ENCODE results near the gene ABCA7.
A peak's percentile ranks its signal among the peaks of the same experiment; 100 is the strongest.

Gene ABCA7

GRCh38 chr19:1067341-1067957 is 27.5 kb downstream of the ABCA7 start:
- peak overlapping the region; percentile 69 for H3K4me3 ChIP-seq
- no peak for DNase-seq (ENCODE audit: low spot score)
- peak overlapping the region; percentile 21 to 78 for H3K27ac ChIP-seq
- TF ChIP-seq, protein P1, sequence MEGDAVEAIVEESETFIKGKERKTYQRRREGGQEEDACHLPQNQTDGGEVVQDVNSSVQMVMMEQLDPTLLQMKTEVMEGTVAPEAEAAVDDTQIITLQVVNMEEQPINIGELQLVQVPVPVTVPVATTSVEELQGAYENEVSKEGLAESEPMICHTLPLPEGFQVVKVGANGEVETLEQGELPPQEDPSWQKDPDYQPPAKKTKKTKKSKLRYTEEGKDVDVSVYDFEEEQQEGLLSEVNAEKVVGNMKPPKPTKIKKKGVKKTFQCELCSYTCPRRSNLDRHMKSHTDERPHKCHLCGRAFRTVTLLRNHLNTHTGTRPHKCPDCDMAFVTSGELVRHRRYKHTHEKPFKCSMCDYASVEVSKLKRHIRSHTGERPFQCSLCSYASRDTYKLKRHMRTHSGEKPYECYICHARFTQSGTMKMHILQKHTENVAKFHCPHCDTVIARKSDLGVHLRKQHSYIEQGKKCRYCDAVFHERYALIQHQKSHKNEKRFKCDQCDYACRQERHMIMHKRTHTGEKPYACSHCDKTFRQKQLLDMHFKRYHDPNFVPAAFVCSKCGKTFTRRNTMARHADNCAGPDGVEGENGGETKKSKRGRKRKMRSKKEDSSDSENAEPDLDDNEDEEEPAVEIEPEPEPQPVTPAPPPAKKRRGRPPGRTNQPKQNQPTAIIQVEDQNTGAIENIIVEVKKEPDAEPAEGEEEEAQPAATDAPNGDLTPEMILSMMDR (IDR thresholded peaks at IDR 0.05): no peak

GRCh38 chr19:1068009-1069001 is 28.4 kb downstream of the ABCA7 start:
- Histone ChIP-seq H3K27ac (peak overlapping the region in 1 of 2 donors; percentile 78), H3K4me3 (peak overlapping the region; percentile 69)
- TF ChIP-seq, protein P1 (IDR thresholded peaks at IDR 0.05): no peak
- no peak for DNase-seq (ENCODE audit: low spot score)

DNA sequence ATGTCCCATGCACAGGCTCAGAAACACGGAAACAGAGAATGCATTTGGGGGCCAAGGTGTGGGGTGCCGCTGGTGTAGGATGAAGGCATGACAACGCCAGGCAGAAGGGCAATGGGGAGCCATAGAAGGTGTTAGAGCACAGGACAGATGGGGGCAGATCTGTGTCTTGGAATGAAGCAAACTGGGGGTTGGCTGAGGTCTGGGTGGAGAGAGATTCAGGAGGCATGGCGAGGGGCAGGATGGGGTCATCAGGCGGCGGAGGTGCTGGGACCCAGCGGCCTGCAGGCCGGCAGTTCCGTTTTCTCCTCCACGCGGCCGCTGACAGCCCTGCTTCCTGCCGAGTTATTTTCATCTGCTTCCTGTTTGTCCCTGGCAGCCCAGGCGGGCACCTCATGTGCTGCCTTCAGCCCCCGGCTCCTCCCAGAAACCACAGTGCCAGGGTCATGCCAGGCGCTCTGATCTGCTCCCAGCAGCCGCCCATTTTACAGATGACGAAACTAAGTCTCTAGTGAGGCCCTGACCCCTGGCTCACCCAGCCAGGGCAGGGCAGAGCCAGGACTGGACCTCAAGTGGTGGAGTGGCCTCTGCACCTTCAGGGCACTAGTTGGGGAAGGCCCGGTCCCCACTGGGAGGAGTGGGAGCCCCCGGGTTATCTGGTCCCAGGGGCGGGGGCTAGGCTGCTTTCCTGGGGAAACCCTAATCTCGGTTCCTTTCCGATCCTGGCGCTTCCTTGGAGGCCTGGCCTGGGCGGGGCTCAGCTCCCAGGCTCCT is 29.3 kb downstream of the ABCA7 start:
- TF ChIP-seq, protein P1 (IDR thresholded peaks at IDR 0.05): no peak
- no peak for DNase-seq (ENCODE audit: low spot score)
- Histone ChIP-seq H3K27ac (peak overlapping the region in 1 of 2 donors; percentile 78), H3K4me3 (peak overlapping the region; percentile 69)

- TF ChIP-seq, protein P1 (IDR thresholded peaks at IDR 0.05): no peak
- no peak for DNase-seq (ENCODE audit: low spot score)
These were observed 30.6 kb downstream of the ABCA7 start for GRCh38 chr19:1070576-1070930.

DNA sequence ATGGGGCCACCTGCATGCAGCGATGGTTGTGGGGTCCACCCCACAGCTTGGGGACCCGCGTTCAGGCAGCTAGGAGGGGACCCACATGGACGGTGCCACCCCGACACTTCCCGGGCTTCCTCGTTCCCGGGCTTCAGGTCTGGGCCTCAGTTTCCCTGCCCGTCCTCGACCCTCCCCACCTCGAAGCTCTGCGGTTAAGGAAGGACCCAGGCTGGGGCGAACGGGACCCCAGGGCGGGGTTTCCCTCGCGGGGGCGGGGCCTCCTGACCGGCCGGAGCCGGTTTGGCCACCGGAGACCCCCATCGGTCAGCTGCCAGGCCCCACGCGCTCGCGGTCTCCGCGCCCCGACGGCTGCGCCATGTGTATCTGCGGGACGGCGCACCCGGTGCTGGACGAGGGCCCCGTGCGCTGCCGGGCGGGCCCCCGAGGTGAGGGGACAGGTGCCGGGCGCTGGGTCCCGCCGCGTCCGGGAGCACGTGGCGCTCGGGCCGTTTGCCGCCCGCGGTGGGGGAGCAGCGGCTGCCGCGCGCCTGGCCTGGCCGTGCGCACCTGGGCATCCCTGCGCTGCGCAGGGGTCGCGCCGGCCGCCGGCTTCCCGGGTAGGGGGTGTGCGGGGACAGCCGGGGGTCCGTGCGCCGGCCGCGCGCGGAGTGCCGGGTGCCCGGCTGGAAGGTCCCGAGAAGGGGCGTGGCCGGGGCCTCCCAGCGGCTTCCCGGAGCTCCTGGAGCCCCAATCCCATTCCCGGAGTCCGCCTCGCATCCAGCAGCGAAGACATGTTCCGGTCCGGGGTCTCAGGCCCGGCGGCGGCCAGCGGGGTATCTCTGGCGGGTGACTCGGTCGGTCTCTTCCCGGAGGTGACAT is 31.3 kb downstream of the ABCA7 start:
- DNase-seq (ENCODE audit: low spot score): no peak
- TF ChIP-seq, protein P1 (IDR thresholded peaks at IDR 0.05): no peak
- H3K4me3 ChIP-seq: peak overlapping the region; percentile 62
- no peak overlapping the region for H3K27ac ChIP-seq

More at GRCh38 chr19:1070576-1070930, 30.6 kb downstream of the ABCA7 start:
- Histone ChIP-seq H3K27ac (no peak overlapping the region), H3K4me3 (no peak overlapping the region)

DNA sequence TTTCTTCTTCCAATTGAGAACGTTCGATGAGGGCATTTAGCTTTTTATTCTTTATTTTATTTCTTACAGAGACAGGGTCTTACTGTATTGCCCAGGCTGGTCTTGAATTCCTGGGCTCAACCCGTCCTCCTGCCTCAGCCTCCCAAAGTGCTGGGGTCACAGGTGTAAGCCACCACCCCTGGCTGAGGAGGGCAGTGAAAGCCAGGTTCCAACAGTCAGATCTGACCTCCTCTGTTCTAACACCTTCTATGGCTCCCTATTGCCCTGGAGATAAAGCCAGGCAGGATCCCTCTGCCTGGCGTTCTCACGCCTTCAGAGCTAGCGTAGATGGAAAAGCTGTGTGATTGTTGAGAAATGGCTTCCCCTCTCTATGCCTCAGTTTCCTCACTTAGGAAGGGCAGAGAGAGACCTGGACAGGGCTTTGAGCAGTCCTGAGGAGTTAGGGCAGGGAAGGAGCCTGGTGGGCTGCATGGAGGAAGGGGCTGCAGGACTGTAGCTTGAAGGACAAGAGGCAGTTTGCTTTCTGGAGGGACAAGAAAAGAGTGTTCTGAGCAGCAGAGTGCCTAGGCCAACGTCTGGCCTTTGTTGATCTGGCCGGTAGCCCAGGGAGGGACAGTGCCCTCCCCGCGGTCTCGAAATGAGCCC is 32.6 kb downstream of the ABCA7 start:
- no peak for DNase-seq (ENCODE audit: low spot score)
- Histone ChIP-seq H3K27ac (no peak overlapping the region), H3K4me3 (no peak overlapping the region)
- TF ChIP-seq, protein P1 (IDR thresholded peaks at IDR 0.05): no peak
